GM18502 (cell line): ENCODE data around the gene CDCA4.
"Not testable (repeated sequence)": the region's sequence is repeated elsewhere in the genome, so short reads cannot be mapped to it uniquely, and the experiment has no call there.

Source experiments
- ATAC-seq: cut with Tn5 transposase; IDR thresholded peaks from one replicate; pipeline ENCODE4 v1.9.1; 2021; ENCODE audit warnings: mild to moderate bottlenecking; ENCODE audit not compliant: unreplicated experiment, poor library complexity

Gene CDCA4

GRCh38 chr14:105039458-105040205 is 18.7 kb upstream of the CDCA4 start:
- ATAC-seq = no peak

- not testable (repeated sequence) for ATAC-seq
These were observed 14.7 kb upstream of the CDCA4 start for GRCh38 chr14:105035616-105036015.

GRCh38 chr14:105034315-105035039 is 13.6 kb upstream of the CDCA4 start:
- no peak for ATAC-seq

GRCh38 chr14:105033412-105033900 is 12.6 kb upstream of the CDCA4 start:
- ATAC-seq = not testable (repeated sequence)

- not testable (repeated sequence) for ATAC-seq
These were observed 11.6 kb upstream of the CDCA4 start for GRCh38 chr14:105032451-105032901.

- ATAC-seq = no peak
These were observed 10.0 kb upstream of the CDCA4 start for GRCh38 chr14:105030836-105031396.

- no peak for ATAC-seq
These were observed 9.3 kb upstream of the CDCA4 start for GRCh38 chr14:105030194-105030593.

- no peak for ATAC-seq
These were observed 8.5 kb upstream of the CDCA4 start for GRCh38 chr14:105029402-105029801.

DNA sequence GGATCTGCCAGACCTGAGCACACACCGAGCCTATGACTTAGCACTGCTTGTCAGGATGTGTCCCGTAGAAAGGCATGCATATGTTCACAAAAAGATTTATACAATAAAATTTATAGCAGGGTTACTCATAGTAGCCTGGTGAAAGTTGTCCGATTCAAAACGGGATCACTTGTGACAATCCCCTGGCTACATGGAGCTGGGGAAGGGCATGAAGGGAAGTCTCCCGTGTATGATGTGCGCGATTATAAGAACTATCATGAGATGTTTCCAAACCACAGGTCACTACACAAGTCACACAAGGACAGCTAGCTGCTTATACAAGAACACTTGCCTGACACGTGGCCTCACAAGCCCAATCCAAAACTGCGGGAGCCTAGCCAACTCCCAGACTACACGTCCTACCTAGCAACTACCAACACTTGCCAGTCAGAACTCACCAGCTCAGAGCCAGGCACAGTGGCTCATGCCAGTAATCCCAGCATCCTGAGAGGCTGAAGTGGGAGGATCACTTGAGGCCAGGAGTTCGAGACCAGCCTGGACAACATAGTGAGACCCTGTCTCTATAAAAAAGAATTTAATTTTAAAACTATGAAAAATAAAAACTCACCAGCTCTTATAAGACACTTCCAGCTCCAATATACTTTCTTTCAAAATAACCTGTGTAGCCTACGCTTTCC is 7.5 kb upstream of the CDCA4 start:
- no peak for ATAC-seq

DNA sequence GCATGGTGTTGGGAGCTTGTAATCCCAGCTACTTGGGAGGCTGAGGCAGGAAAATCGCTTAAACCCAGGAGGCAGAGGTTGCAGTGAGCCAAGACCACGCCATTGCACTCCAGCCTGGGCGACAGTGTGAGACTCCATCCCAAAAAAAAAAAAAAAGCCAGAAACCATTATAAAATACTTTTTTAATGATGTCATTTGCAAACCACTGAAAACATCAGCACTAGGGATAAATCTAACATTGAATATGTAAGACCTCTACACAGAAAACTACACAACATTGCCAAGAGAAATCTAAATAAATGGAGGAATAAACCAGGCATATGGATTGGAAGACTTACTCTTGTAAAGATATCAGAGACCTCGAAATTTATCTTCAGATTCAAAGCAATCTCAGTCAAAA is 6.8 kb upstream of the CDCA4 start:
- not testable (repeated sequence) for ATAC-seq

- no peak for ATAC-seq
These were observed 6.1 kb upstream of the CDCA4 start for GRCh38 chr14:105026802-105027563.

GRCh38 chr14:105026033-105026785 is 5.3 kb upstream of the CDCA4 start:
- no peak for ATAC-seq

- no peak for ATAC-seq
These were observed 4.5 kb upstream of the CDCA4 start for GRCh38 chr14:105025429-105025828.

GRCh38 chr14:105023791-105024480 is 3.1 kb upstream of the CDCA4 start:
- no peak for ATAC-seq

DNA sequence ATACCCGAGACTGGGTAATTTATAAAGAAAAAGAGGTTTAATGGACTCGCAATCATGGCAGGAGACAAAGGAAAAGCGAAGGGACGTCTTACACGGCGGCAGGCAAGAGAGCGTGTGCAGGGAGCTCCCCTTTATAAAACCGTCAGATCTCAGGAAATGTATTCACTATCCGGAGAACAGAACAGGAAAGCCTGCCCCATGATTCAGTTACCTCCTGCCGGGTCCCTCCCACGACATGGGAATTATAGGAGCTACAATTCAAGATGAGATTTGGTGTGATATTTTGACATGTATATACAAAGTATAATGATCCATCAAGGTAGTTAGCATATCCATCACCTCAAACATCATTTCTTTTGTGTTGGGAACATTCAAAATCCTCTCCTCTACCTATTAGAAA is 2.3 kb upstream of the CDCA4 start:
- no peak for ATAC-seq

GRCh38 chr14:105022276-105022670 is 1.4 kb upstream of the CDCA4 start:
- no peak for ATAC-seq

GRCh38 chr14:105021656-105022275 is 883 bp upstream of the CDCA4 start:
- no peak for ATAC-seq
